SK-N-SH (cell line): Measurements from ENCODE around the gene DCAKD. TPM values are rescaled to one million over a fixed set of nuclear protein-coding genes. Genes with fewer than 3 reads are reported as not detected.

Experiments
- CTCF ChIA-PET: fragments of 300-600, 350-600 bp; formaldehyde crosslinking; extraction: SDS; loops from one replicate; lab custom pipeline; 2021; lab: Yijun Ruan, JAX
- POLR2A ChIA-PET: fragments of 350-600 bp; sonication (Branson Sonifier 250); formaldehyde crosslinking; extraction: SDS; loops from one replicate; lab custom pipeline; 2020; ENCODE audit warnings: antibody characterized with exemption, inconsistent platforms; lab: Yijun Ruan, JAX
- DNase-seq: peaks from one replicate; pipeline ENCODE4 v3.0.0; 2012
- H2AFZ ChIP-seq: fragments of 200-600 bp; sonication (generic); 2 replicates; pipeline ENCODE4 v1.8.1; 2016; ENCODE audit warnings: antibody characterized with exemption, mild to moderate bottlenecking, low read depth
- H3F3A ChIP-seq: fragments of 200-600 bp; sonication (generic); replicated peaks from 2 replicates; pipeline ENCODE3; 2016; ENCODE audit warnings: antibody characterized with exemption, mild to moderate bottlenecking; ENCODE audit not compliant: insufficient read depth
- H3K27ac ChIP-seq, 2 experiments: fragments of 200-500 bp in 1 of 2; fragments of 200-600 bp in 1 of 2; sonication (Bioruptor generic) in 1 of 2; sonication (generic), shearing (Covaris generic) in 1 of 2; 2 replicates each; pipeline versions ENCODE4 v1.5.1 to v1.6.1; 2014 to 2016; ENCODE audit warnings: low read depth in 2 of 2, inconsistent platforms in 1 of 2, low read length in 1 of 2, mild to moderate bottlenecking in 1 of 2, mixed read lengths in 1 of 2
- H3K27me3 ChIP-seq: fragments of 200-600 bp; sonication (generic), shearing (Covaris generic); 2 replicates; pipeline ENCODE4 v1.6.1; 2016; ENCODE audit warnings: mixed run types; ENCODE audit not compliant: insufficient read depth
- H3K36me3 ChIP-seq, 2 experiments: fragments of 200-500 bp in 1 of 2; fragments of 200-600 bp in 1 of 2; sonication (Bioruptor generic) in 1 of 2; sonication (generic) in 1 of 2; replicated peaks in 1 of 2; 2 replicates each; pipeline versions ENCODE3 to v1.5.1; 2014 to 2016; ENCODE audit warnings: low read length in 1 of 2, mild to moderate bottlenecking in 1 of 2; ENCODE audit not compliant: insufficient read depth in 2 of 2, control insufficient read depth in 1 of 2
- H3K4me1 ChIP-seq, 2 experiments: fragments of 200-500 bp in 1 of 2; fragments of 200-600 bp in 1 of 2; sonication (Bioruptor generic) in 1 of 2; sonication (generic), shearing (Covaris generic) in 1 of 2; 2 replicates each; pipeline versions ENCODE4 v1.5.1 to v1.6.1; 2014 to 2016; ENCODE audit warnings: low read depth in 1 of 2, low read length in 1 of 2, mixed run types in 1 of 2; ENCODE audit not compliant: insufficient read depth in 2 of 2, control insufficient read depth in 1 of 2
- H3K4me2 ChIP-seq: fragments of 200-600 bp; sonication (generic), shearing (Covaris generic); 2 replicates; pipeline ENCODE4 v1.6.1; 2017; ENCODE audit warnings: mixed run types
- H3K4me3 ChIP-seq, 2 experiments: fragments of 200-500 bp in 1 of 2; fragments of 200-600 bp in 1 of 2; sonication (Bioruptor generic) in 1 of 2; sonication (generic), shearing (Covaris generic) in 1 of 2; 2 replicates each; pipeline versions ENCODE4 v1.5.1 to v1.8.1; 2014 to 2016; ENCODE audit warnings: low read depth in 2 of 2, inconsistent platforms in 1 of 2, low read length in 1 of 2, mild to moderate bottlenecking in 1 of 2, mixed read lengths in 1 of 2, moderate library complexity in 1 of 2
- H3K79me2 ChIP-seq: fragments of 200-600 bp; sonication (generic); 2 replicates; pipeline ENCODE4 v1.8.1; 2017; ENCODE audit warnings: mild to moderate bottlenecking; ENCODE audit not compliant: insufficient read depth
- H3K9ac ChIP-seq: fragments of 200-600 bp; sonication (generic); 2 replicates; pipeline ENCODE4 v1.6.1; 2017; ENCODE audit warnings: mixed run types
- H3K9me2 ChIP-seq: fragments of 200-600 bp; sonication (generic); 2 replicates; pipeline ENCODE4 v1.6.1; 2017; ENCODE audit warnings: mixed run types
- H3K9me3 ChIP-seq: fragments of 200-600 bp; sonication (generic); 2 replicates; pipeline ENCODE4 v1.6.1; 2017; ENCODE audit warnings: mixed run types, mild to moderate bottlenecking, moderate library complexity
- H4K20me1 ChIP-seq: fragments of 200-600 bp; sonication (generic); 2 replicates; pipeline ENCODE4 v1.6.1; 2017; ENCODE audit warnings: mild to moderate bottlenecking, mixed run types; ENCODE audit not compliant: insufficient read depth
- EP300 ChIP-seq, 2 experiments: IDR thresholded peaks; 2 replicates each; pipeline versions ENCODE4 v1.4.0 to v1.6.1; 2012; ENCODE audit warnings: borderline replicate concordance in 1 of 2, low read depth in 1 of 2, low read length in 1 of 2
- JUND ChIP-seq: IDR thresholded peaks from 2 replicates; pipeline ENCODE4 v1.4.0; 2012
- MXI1 ChIP-seq: IDR thresholded peaks from 2 replicates; pipeline ENCODE4 v1.6.1; 2012; ENCODE audit warnings: mild to moderate bottlenecking, low read depth, low read length, improper control_type of control experiment
- NFIC ChIP-seq: IDR thresholded peaks from 2 replicates; pipeline ENCODE4 v1.4.0; 2012; ENCODE audit warnings: borderline replicate concordance
- RAD21 ChIP-seq: IDR thresholded peaks from 2 replicates; pipeline ENCODE4 v1.6.1; 2012; ENCODE audit warnings: mild to moderate bottlenecking, low read length
- RCOR1 ChIP-seq: fragments of 150-350 bp; IDR thresholded peaks from 2 replicates; pipeline ENCODE4 v1.6.1; 2017; ENCODE audit warnings: antibody characterized with exemption, low read length
- TCF12 ChIP-seq: IDR thresholded peaks from 2 replicates; pipeline ENCODE4 v1.4.0; 2012
- WGBS: methylation state at CpG from one replicate; pipeline ENCODE4 v1.1.6; 2017; ENCODE audit warnings: low lambda C conversion rate; 5-methylcytosine and 5-hydroxymethylcytosine counted together
- polyA plus RNA-seq, 3 experiments: library from polyadenylated mRNA; depleted of rRNA; stranded (reverse); fragments of >200 nt; gene quantifications; 2 replicates each; pipeline ENCODE4 v1.2.3, GENCODE V29; 2012
- TF ChIP-seq, protein P1 (sequence below): IDR thresholded peaks from 2 replicates; pipeline ENCODE4 v1.4.0; 2012; ENCODE audit warnings: low read depth, borderline replicate concordance
- TF ChIP-seq, protein P2 (sequence below): IDR thresholded peaks from 2 replicates; pipeline ENCODE4 v1.4.0; 2012; ENCODE audit warnings: low read depth
- TF ChIP-seq, protein P3 (sequence below): IDR thresholded peaks from 2 replicates; pipeline ENCODE4 v1.6.1; 2012; ENCODE audit warnings: mild to moderate bottlenecking, low read depth, low read length, moderate library complexity
- TF ChIP-seq, protein P4 (sequence below): IDR thresholded peaks from 2 replicates; pipeline ENCODE4; 2012

Gene DCAKD
- polyA plus RNA-seq, 1 of the 3 experiments (the other 2 are of a cell fraction), result 48.8 TPM

DNA sequence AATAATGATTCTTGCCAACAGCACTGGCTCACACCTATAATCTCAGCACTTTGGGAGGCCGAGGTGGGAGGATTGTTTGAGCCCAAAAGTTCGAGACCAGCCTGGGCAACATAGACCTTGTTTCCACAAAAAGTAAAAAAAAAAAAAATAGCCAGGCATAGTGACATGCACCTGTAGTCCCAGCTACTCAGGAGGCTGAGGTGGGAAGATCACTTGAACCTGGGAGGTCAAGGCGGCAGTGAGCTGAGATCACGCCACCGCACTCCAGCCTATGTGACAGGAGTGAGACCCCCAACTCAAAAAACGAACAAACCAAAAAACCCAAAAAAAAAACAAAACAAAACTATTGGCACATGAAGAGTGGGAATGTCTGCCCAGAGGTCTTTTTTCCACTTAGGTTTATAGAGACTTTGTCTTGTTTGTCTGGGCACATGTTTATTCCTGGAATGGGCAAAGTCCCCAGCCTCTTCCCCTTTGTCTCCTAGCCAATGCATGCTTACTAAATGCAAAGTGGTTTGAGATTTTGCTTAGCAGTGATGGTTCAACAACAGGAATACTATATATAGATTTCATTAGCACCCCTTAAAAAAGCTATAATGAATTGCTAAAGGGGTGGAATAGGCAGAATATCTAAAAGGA, 35.6 kb upstream of the DCAKD start:
- peak overlapping the region in 1 of 2 experiments; percentile 37; a peak in 1 of 4 replicates for H3K27ac ChIP-seq
- WGBS, result 99% methylated on average over 6 of the region's 6 CpGs
- H3F3A ChIP-seq, result peaks cover 30% of the 10 kb centered on the region
- peaks cover 40% of the 10 kb centered on the region for H3K79me2 ChIP-seq
- ChIA-PET POLR2A (interaction anchor here (1.2 kb wide), 1 partner anchor 61 kb away, joined by 4 read pairs; the partner anchor contains the start of gene HEXIM1), CTCF (interaction anchor here (0.8 to 14.8 kb wide), 7 partner anchors 8 to 167 kb away, joined by 3 to 194 read pairs (median 6); partner anchors contain the start of genes ACBD4 and PLCD3)
- H3K4me2 ChIP-seq, result 0 out of 2 replicates have a peak overlapping the region, but pooled peaks have one; percentile 3
- TF ChIP-seq, protein P1, sequence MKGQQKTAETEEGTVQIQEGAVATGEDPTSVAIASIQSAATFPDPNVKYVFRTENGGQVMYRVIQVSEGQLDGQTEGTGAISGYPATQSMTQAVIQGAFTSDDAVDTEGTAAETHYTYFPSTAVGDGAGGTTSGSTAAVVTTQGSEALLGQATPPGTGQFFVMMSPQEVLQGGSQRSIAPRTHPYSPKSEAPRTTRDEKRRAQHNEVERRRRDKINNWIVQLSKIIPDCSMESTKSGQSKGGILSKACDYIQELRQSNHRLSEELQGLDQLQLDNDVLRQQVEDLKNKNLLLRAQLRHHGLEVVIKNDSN, result no peak
- TF ChIP-seq TCF12 (no peak), EP300 (IDR thresholded peaks at IDR 0.05; ENCODE audit: borderline replicate concordance in 1 of 2, low read depth in 1 of 2, low read length in 1 of 2) (no peak), MXI1 (no peak), JUND (no peak), RAD21 (no peak), RCOR1 (no peak), NFIC (no peak)
- TF ChIP-seq, protein P2, sequence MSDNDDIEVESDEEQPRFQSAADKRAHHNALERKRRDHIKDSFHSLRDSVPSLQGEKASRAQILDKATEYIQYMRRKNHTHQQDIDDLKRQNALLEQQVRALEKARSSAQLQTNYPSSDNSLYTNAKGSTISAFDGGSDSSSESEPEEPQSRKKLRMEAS, result no peak
- TF ChIP-seq, protein P3, sequence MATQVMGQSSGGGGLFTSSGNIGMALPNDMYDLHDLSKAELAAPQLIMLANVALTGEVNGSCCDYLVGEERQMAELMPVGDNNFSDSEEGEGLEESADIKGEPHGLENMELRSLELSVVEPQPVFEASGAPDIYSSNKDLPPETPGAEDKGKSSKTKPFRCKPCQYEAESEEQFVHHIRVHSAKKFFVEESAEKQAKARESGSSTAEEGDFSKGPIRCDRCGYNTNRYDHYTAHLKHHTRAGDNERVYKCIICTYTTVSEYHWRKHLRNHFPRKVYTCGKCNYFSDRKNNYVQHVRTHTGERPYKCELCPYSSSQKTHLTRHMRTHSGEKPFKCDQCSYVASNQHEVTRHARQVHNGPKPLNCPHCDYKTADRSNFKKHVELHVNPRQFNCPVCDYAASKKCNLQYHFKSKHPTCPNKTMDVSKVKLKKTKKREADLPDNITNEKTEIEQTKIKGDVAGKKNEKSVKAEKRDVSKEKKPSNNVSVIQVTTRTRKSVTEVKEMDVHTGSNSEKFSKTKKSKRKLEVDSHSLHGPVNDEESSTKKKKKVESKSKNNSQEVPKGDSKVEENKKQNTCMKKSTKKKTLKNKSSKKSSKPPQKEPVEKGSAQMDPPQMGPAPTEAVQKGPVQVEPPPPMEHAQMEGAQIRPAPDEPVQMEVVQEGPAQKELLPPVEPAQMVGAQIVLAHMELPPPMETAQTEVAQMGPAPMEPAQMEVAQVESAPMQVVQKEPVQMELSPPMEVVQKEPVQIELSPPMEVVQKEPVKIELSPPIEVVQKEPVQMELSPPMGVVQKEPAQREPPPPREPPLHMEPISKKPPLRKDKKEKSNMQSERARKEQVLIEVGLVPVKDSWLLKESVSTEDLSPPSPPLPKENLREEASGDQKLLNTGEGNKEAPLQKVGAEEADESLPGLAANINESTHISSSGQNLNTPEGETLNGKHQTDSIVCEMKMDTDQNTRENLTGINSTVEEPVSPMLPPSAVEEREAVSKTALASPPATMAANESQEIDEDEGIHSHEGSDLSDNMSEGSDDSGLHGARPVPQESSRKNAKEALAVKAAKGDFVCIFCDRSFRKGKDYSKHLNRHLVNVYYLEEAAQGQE, result no peak
- TF ChIP-seq, protein P4, sequence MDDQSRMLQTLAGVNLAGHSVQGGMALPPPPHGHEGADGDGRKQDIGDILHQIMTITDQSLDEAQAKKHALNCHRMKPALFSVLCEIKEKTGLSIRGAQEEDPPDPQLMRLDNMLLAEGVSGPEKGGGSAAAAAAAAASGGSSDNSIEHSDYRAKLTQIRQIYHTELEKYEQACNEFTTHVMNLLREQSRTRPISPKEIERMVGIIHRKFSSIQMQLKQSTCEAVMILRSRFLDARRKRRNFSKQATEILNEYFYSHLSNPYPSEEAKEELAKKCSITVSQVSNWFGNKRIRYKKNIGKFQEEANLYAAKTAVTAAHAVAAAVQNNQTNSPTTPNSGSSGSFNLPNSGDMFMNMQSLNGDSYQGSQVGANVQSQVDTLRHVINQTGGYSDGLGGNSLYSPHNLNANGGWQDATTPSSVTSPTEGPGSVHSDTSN, result no peak
- H3K9me3 ChIP-seq, result no peaks in the 10 kb centered on the region
- no peak overlapping the region for H2AFZ ChIP-seq
- H4K20me1 ChIP-seq, result no peaks in the 10 kb centered on the region
- H3K4me3 ChIP-seq, result no peak overlapping the region
- no peaks in the 10 kb centered on the region for H3K4me1 ChIP-seq
- no peaks in the 10 kb centered on the region for H3K9me2 ChIP-seq
- no peak overlapping the region for H3K9ac ChIP-seq
- peaks cover 46 to 65% of the 10 kb centered on the region in 2 experiments for H3K36me3 ChIP-seq
- DNase-seq, result no peak
- H3K27me3 ChIP-seq, result no peaks in the 10 kb centered on the region
